SH-SY5Y (cell line): Measurements from ENCODE around the gene GUK1.

ENCODE experiments used
- GATA2 ChIP-seq: IDR thresholded peaks from 2 replicates; pipeline ENCODE4 v1.6.1; 2011; ENCODE audit warnings: mild to moderate bottlenecking, low read depth, low read length
- GATA3 ChIP-seq: IDR thresholded peaks from 2 replicates; pipeline ENCODE4 v1.6.1; 2011; ENCODE audit warnings: low read depth, mild to moderate bottlenecking, low read length, moderate library complexity

DNA sequence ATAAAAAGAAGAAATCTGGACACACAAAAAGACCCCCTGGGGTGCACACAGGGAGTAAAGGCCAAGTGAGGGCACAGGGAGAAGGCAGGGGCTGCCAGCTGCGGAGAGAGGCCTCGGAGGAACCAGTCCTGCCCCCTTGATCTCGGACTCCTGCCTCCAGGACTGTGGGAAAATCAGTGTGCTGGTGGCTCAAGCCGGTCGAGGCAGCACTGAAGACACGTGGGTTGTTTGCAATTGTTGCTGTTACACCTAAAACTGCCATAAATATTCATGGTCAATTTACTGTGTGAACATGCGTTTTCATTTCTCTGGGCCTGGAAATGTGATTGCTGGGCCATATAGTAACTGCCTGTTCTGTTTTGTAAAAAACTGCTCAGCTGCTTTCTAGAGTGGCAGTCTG, 44.1 kb downstream of the GUK1 start:
- no peak for TF ChIP-seq GATA3
- no peak for TF ChIP-seq GATA2
